H9 (cell line): ENCODE results near the gene CHMP1A. TPM values are rescaled to one million over a fixed set of nuclear protein-coding genes. Genes with fewer than 3 reads are reported as not detected.

Experiments
- DNase-seq: peaks from one replicate; pipeline ENCODE4 v3.0.0-alpha.2; 2017
- H2AFZ ChIP-seq: one replicate; pipeline ENCODE4 v1.6.1; 2013; ENCODE audit warnings: mild to moderate bottlenecking, low read length, control low read depth, moderate library complexity
- H2AK5ac ChIP-seq: 2 replicates; pipeline ENCODE4 v1.6.1; 2013; ENCODE audit warnings: low read length, control low read depth, mixed read lengths; ENCODE audit not compliant: insufficient read length
- H2BK120ac ChIP-seq: one replicate; pipeline ENCODE4 v1.6.1; 2013; ENCODE audit warnings: low read depth, mild to moderate bottlenecking, low read length, control low read depth, inconsistent platforms; ENCODE audit not compliant: poor library complexity, severe bottlenecking
- H2BK12ac ChIP-seq: 2 replicates; pipeline ENCODE4 v1.6.1; 2013; ENCODE audit warnings: low read length, control low read depth, mixed read lengths, low read depth; ENCODE audit not compliant: insufficient read length
- H2BK15ac ChIP-seq: 2 replicates; pipeline ENCODE4 v1.6.1; 2013; ENCODE audit warnings: low read depth, low read length, control low read depth
- H2BK20ac ChIP-seq: one replicate; pipeline ENCODE4 v1.6.1; 2013; ENCODE audit warnings: low read depth, mild to moderate bottlenecking, low read length, control low read depth, inconsistent platforms; ENCODE audit not compliant: poor library complexity, severe bottlenecking
- H2BK5ac ChIP-seq: 2 replicates; pipeline ENCODE4 v1.6.1; 2013; ENCODE audit warnings: low read length, control low read depth, mixed read lengths; ENCODE audit not compliant: insufficient read length
- H3K14ac ChIP-seq: 2 replicates; pipeline ENCODE4 v1.6.1; 2013; ENCODE audit warnings: low read length, control low read depth; ENCODE audit not compliant: insufficient read depth
- H3K18ac ChIP-seq: 2 replicates; pipeline ENCODE4 v1.6.1; 2013; ENCODE audit warnings: low read depth, mild to moderate bottlenecking, mixed read lengths, low read length, control low read depth; ENCODE audit not compliant: insufficient read length
- H3K23ac ChIP-seq: 2 replicates; pipeline ENCODE4 v1.6.1; 2013; ENCODE audit warnings: low read length, control low read depth, mixed read lengths, low read depth; ENCODE audit not compliant: insufficient read length
- H3K23me2 ChIP-seq: 2 replicates; pipeline ENCODE4 v1.6.1; 2013; ENCODE audit warnings: low read depth, mild to moderate bottlenecking, mixed read lengths, low read length, control low read depth; ENCODE audit not compliant: insufficient read length, poor library complexity, severe bottlenecking
- H3K27ac ChIP-seq: 2 replicates; pipeline ENCODE4 v1.5.1; 2013; ENCODE audit warnings: low read length, control low read depth, mixed read lengths, low read depth; ENCODE audit not compliant: insufficient read length
- H3K27me3 ChIP-seq: 2 replicates; pipeline ENCODE4 v1.6.1; 2013; ENCODE audit warnings: low read length, control low read depth, inconsistent platforms; ENCODE audit not compliant: insufficient read depth
- H3K4ac ChIP-seq: 2 replicates; pipeline ENCODE4 v1.6.1; 2013; ENCODE audit warnings: low read depth, mild to moderate bottlenecking, control low read depth, inconsistent platforms, low read length, moderate library complexity
- H3K4me1 ChIP-seq: 2 replicates; pipeline ENCODE4 v1.6.1; 2013; ENCODE audit warnings: low read length, control low read depth, inconsistent platforms; ENCODE audit not compliant: insufficient read depth
- H3K4me2 ChIP-seq: 2 replicates; pipeline ENCODE4 v1.6.1; 2013; ENCODE audit warnings: low read length, control low read depth, mixed read lengths; ENCODE audit not compliant: insufficient read length, insufficient read depth
- H3K56ac ChIP-seq: 2 replicates; pipeline ENCODE4 v1.6.1; 2013; ENCODE audit warnings: low read depth, mild to moderate bottlenecking, mixed read lengths, low read length, control low read depth; ENCODE audit not compliant: insufficient read length
- H3K79me1 ChIP-seq: 2 replicates; pipeline ENCODE4 v1.6.1; 2013; ENCODE audit warnings: low read depth, mild to moderate bottlenecking, moderate library complexity, low read length, control low read depth, inconsistent platforms; ENCODE audit not compliant: insufficient read depth, poor library complexity, severe bottlenecking
- H3K79me2 ChIP-seq: 2 replicates; pipeline ENCODE4 v1.6.1; 2013; ENCODE audit warnings: low read length, control low read depth, inconsistent platforms; ENCODE audit not compliant: insufficient read depth
- H3K9ac ChIP-seq: 2 replicates; pipeline ENCODE4 v1.6.1; 2013; ENCODE audit warnings: low read length, control low read depth, mixed read lengths; ENCODE audit not compliant: insufficient read length; ENCODE audit errors: extremely low read depth
- H3K9me3 ChIP-seq: one replicate; pipeline ENCODE4 v1.6.1; 2013; ENCODE audit warnings: low read depth, low read length, inconsistent platforms; ENCODE audit not compliant: control insufficient read depth
- H3T11ph ChIP-seq: one replicate; pipeline ENCODE4 v1.6.1; 2013; ENCODE audit warnings: mild to moderate bottlenecking, low read length, control low read depth, inconsistent platforms
- H4K20me1 ChIP-seq: one replicate; pipeline ENCODE4 v1.6.1; 2013; ENCODE audit not compliant: control insufficient read depth, insufficient read length, insufficient read depth
- H4K5ac ChIP-seq: 2 replicates; pipeline ENCODE4 v1.6.1; 2013; ENCODE audit warnings: low read depth, mild to moderate bottlenecking, mixed read lengths, low read length, control low read depth; ENCODE audit not compliant: insufficient read length
- H4K8ac ChIP-seq: replicated peaks from 2 replicates; pipeline ENCODE4 v1.6.1; 2013; ENCODE audit warnings: low read length, control low read depth, mixed read lengths, low read depth; ENCODE audit not compliant: insufficient read length
- H4K91ac ChIP-seq: 2 replicates; pipeline ENCODE4 v1.6.1; 2013; ENCODE audit warnings: low read depth, mild to moderate bottlenecking, moderate library complexity, mixed read lengths, low read length, control low read depth; ENCODE audit not compliant: insufficient read length
- H3K27ac Mint-ChIP-seq, 3 experiments: 2 replicates in 2 of 3; 3 replicates in 1 of 3; pipeline ENCODE4 v1.8.0; 2020 to 2021; ENCODE audit warnings: mixed read lengths in 3 of 3, mild to moderate bottlenecking in 1 of 3, moderate library complexity in 1 of 3
- H3K27me3 Mint-ChIP-seq: 2 replicates; pipeline ENCODE4 v1.8.0; 2021; ENCODE audit warnings: low read depth, mild to moderate bottlenecking, moderate library complexity, mixed read lengths
- H3K36me3 Mint-ChIP-seq, 3 experiments: 2 replicates in 2 of 3; 3 replicates in 1 of 3; pipeline ENCODE4 v1.8.0; 2020 to 2021; ENCODE audit warnings: low read depth in 3 of 3, mixed read lengths in 3 of 3; ENCODE audit not compliant: insufficient read depth in 1 of 3
- H3K4me1 Mint-ChIP-seq, 2 experiments: 2 replicates each; pipeline ENCODE4 v1.8.0; 2020; ENCODE audit warnings: mixed read lengths in 2 of 2
- H3K4me3 Mint-ChIP-seq, 2 experiments: 2 replicates in 1 of 2; 3 replicates in 1 of 2; pipeline ENCODE4 v1.8.0; 2020 to 2021; ENCODE audit warnings: mild to moderate bottlenecking in 2 of 2, mixed read lengths in 2 of 2, moderate library complexity in 1 of 2
- H3K9me3 Mint-ChIP-seq, 2 experiments: 2 replicates in 1 of 2; 3 replicates in 1 of 2; pipeline ENCODE4 v1.8.0; 2020; ENCODE audit warnings: mild to moderate bottlenecking in 2 of 2, mixed read lengths in 2 of 2, moderate library complexity in 1 of 2
- CTCF ChIP-seq: fragments of 200-600 bp; sonication (generic); conservative IDR thresholded peaks from 3 replicates; pipeline ENCODE4 v1.8.0; 2021; ENCODE audit warnings: antibody characterized with exemption, mild to moderate bottlenecking
- WGBS: extraction: QIAGEN DNeasy Blood & Tissue Kit; methylation state at CpG from one replicate; pipeline ENCODE4 v1.1.7; 2013; ENCODE audit warnings: missing lambda C conversion rate, low lambda C conversion rate, mixed read lengths; ENCODE audit not compliant: insufficient read length; ENCODE audit errors: extremely low coverage; 5-methylcytosine and 5-hydroxymethylcytosine counted together
- total RNA-seq: library from RNA; stranded (reverse); gene quantifications from 2 replicates; pipeline ENCODE4 v1.2.1, GENCODE V29; 2021

CHMP1A gene
- total RNA-seq, 1 experiment from 2014 or later = 89.6 TPM

- Histone ChIP-seq H3K14ac (no peak overlapping the region), H3K79me2 (no peaks in the 10 kb centered on the region), H2AFZ (no peak overlapping the region), H3K79me1 (no peaks in the 10 kb centered on the region), H3K4me2 (no peak overlapping the region), H2BK120ac (no peak overlapping the region), H3K4ac (no peak overlapping the region), H2BK15ac (no peak overlapping the region), H3K23me2 (peaks cover 6% of the 10 kb centered on the region), H3K9ac (no peak overlapping the region), H3K9me3 (no peaks in the 10 kb centered on the region), H3K4me1 (no peaks in the 10 kb centered on the region), H4K5ac (no peak overlapping the region), H4K8ac (no peak overlapping the region), H3K18ac (no peak overlapping the region), H2BK5ac (no peak overlapping the region), H3T11ph (no peak overlapping the region), H3K23ac (no peak overlapping the region), H4K20me1 (no peaks in the 10 kb centered on the region), H3K27ac (no peak overlapping the region), H2BK12ac (no peak overlapping the region), H4K91ac (no peak overlapping the region), H3K56ac (no peak overlapping the region), H2AK5ac (no peak overlapping the region), H2BK20ac (no peak overlapping the region), H3K27me3 (no peaks in the 10 kb centered on the region)
- H3K9me3 Mint-ChIP-seq = no peaks in the 10 kb centered on the region; a peak in 1 of 5 replicates
- peaks cover 36 to 72% (median 54%) of the 10 kb centered on the region in 3 experiments for H3K36me3 Mint-ChIP-seq
- no CpG with 5 or more reads among the region's 13 CpGs for WGBS
- peaks cover 2% of the 10 kb centered on the region; the same call in 1 of the 2 replicates for H3K27me3 Mint-ChIP-seq
- H3K4me3 Mint-ChIP-seq = no peak overlapping the region
- H3K4me1 Mint-ChIP-seq = peaks cover 6 to 7% of the 10 kb centered on the region in 2 experiments
- H3K27ac Mint-ChIP-seq = no peak overlapping the region; a peak in 1 of 7 replicates
- no peak for TF ChIP-seq CTCF
- no peak for DNase-seq
Measured at GRCh38 chr16:89691986-89692569, 34.6 kb upstream of the CHMP1A start.
